ENCODE data around the gene RCSD1.
"Not testable (repeated sequence)": the region's sequence is repeated elsewhere in the genome, so short reads cannot be mapped to it uniquely, and the experiment has no call there.

Gene RCSD1

GRCh38 chr1:167718914-167719691 lies 89.1 kb downstream of the RCSD1 start:
- no peak overlapping the region for H3K27ac ChIP-seq (replicated peaks)
- H3K4me3 ChIP-seq (replicated peaks; ENCODE audit: insufficient read depth, low read length): no peak overlapping the region
- no peaks in the 10 kb centered on the region for H3K27me3 ChIP-seq (ENCODE audit: insufficient read depth, poor library complexity, severe bottlenecking)
- TF ChIP-seq SPI1 (IDR thresholded peaks at IDR 0.05; ENCODE audit: borderline replicate concordance, low read depth) (no peak), CTCF (IDR thresholded peaks at IDR 0.05; ENCODE audit: insufficient read depth, low read length) (no peak), REST (IDR thresholded peaks at IDR 0.05; ENCODE audit: insufficient replicate concordance, low read depth) (no peak), POLR2AphosphoS5 (IDR thresholded peaks at IDR 0.05; ENCODE audit: low read depth) (no peak), GABPA (IDR thresholded peaks at IDR 0.05; ENCODE audit: low read depth) (no peak)
- DNase-seq (ENCODE audit: low read depth in 1 of 2, low spot score in 1 of 2): no peak

GRCh38 chr1:167719715-167720421 lies 89.8 kb downstream of the RCSD1 start:
- not testable (repeated sequence) for H3K4me3 ChIP-seq (replicated peaks; ENCODE audit: insufficient read depth, low read length); H3K27ac ChIP-seq (replicated peaks); H3K27me3 ChIP-seq (ENCODE audit: insufficient read depth, poor library complexity, severe bottlenecking); DNase-seq (ENCODE audit: low read depth in 1 of 2, low spot score in 1 of 2)

- no peak for TF ChIP-seq CTCF (IDR thresholded peaks at IDR 0.05; ENCODE audit: insufficient read depth, low read length)
- no peak for TF ChIP-seq REST (IDR thresholded peaks at IDR 0.05; ENCODE audit: insufficient replicate concordance, low read depth)
- TF ChIP-seq GABPA (IDR thresholded peaks at IDR 0.05; ENCODE audit: low read depth): no peak
- TF ChIP-seq POLR2AphosphoS5 (IDR thresholded peaks at IDR 0.05; ENCODE audit: low read depth): no peak
- TF ChIP-seq SPI1 (IDR thresholded peaks at IDR 0.05; ENCODE audit: borderline replicate concordance, low read depth): peak; percentile 40; the same call in 1 of the 2 replicates
- H3K4me3 ChIP-seq (replicated peaks; ENCODE audit: insufficient read depth, low read length): peak overlapping the region; percentile 84
- no peaks in the 10 kb centered on the region for H3K27me3 ChIP-seq (ENCODE audit: insufficient read depth, poor library complexity, severe bottlenecking)
- peak; percentile 48 to 58 for DNase-seq (ENCODE audit: low read depth in 1 of 2, low spot score in 1 of 2)
- no peak overlapping the region for H3K27ac ChIP-seq (replicated peaks)
These were observed 91.1 kb downstream of the RCSD1 start for GRCh38 chr1:167720965-167721616.

DNA sequence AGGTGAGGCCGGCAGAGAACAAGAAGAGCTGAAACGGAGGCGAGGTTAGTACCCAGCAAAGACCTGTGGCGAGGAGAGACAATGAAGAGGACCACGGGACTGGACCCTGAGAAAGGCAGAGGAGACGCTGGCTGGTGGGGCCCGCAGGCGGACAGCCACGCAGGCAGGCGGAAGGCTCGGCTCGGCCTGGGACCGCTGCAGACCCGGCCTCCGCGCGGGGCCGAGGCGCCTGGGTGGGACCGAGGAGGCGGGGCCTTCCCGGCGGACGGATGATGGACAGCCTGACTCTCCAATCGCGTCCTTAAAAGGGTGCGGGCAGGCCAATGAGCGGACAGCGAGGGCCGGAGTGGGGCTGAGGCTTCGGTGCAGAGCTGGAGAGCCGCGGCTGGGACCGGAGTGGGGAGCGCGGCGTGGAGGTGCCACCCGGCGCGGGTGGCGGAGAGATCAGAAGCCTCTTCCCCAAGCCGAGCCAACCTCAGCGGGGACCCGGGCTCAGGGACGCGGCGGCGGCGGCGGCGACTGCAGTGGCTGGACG lies 91.7 kb downstream of the RCSD1 start, which contains the start of gene MPZL1:
TSS of gene MPZL1 (plus strand) at position 366 of the 535 bp plus-strand sequence. CDS start 170 bp downstream, outside the sequence.
- Histone ChIP-seq H3K4me3 (replicated peaks; ENCODE audit: insufficient read depth, low read length) (peak within 1 kb of the TSS; percentile 84), H3K27me3 (ENCODE audit: insufficient read depth, poor library complexity, severe bottlenecking) (no peaks in the 10 kb centered on the region), H3K27ac (replicated peaks) (peak within 1 kb of the TSS; percentile 50)
- peak; percentile 84 to 93 for DNase-seq (ENCODE audit: low read depth in 1 of 2, low spot score in 1 of 2)
- TF ChIP-seq REST (IDR thresholded peaks at IDR 0.05; ENCODE audit: insufficient replicate concordance, low read depth): no peak
- no peak for TF ChIP-seq SPI1 (IDR thresholded peaks at IDR 0.05; ENCODE audit: borderline replicate concordance, low read depth)
